Epithelial cell of proximal tubule (primary cell): ENCODE data around the gene CCDC40. TPM values are rescaled to one million over a fixed set of nuclear protein-coding genes. Genes with fewer than 3 reads are reported as not detected.

Experiments used
- DNase-seq: peaks from one replicate; pipeline ENCODE4 v3.0.0-alpha.2; 2011; ENCODE audit warnings: low read depth
- H3K4me3 ChIP-seq: 2 replicates; pipeline ENCODE4 v1.5.1; 2011; ENCODE audit warnings: low read depth, mild to moderate bottlenecking, low read length
- CTCF ChIP-seq: conservative IDR thresholded peaks from 2 replicates; pipeline ENCODE4 v1.5.1; 2012; ENCODE audit warnings: low read depth, mild to moderate bottlenecking, low read length
- total RNA-seq: library from RNA; depleted of rRNA; stranded (reverse); fragments of >200 nt; gene quantifications from 2 replicates; pipeline ENCODE4 v1.2.3, GENCODE V29; 2015

CCDC40 gene
- total RNA-seq, 1 donor from 2014 or later, result 2.2 TPM

- no peak for DNase-seq
- no peak overlapping the region for H3K4me3 ChIP-seq
- TF ChIP-seq CTCF, result no peak
Observed at GRCh38 chr17:80133626-80133970, 97.2 kb downstream of the CCDC40 start.

DNA sequence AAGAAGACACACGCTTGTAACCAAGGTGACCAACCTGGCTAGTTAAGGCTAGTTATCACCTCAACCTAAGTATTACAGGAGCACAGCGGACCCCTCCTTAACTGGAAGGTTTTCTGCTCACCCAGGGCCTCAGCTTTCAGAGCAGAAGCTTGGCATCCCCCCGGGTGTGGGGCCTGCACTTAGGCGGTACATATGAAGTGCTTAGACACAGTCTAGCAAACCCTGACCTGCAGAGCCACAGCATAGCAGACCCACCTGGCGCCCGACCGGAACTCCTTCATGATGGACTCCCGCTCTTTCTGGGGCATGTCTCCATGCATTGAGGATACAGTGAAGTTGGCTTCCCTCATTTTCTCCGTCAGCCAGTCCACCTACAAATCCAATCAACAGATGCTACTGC is 100.7 kb downstream of the CCDC40 start:
- no peak overlapping the region for H3K4me3 ChIP-seq
- no peak for TF ChIP-seq CTCF
- DNase-seq, result no peak

DNA sequence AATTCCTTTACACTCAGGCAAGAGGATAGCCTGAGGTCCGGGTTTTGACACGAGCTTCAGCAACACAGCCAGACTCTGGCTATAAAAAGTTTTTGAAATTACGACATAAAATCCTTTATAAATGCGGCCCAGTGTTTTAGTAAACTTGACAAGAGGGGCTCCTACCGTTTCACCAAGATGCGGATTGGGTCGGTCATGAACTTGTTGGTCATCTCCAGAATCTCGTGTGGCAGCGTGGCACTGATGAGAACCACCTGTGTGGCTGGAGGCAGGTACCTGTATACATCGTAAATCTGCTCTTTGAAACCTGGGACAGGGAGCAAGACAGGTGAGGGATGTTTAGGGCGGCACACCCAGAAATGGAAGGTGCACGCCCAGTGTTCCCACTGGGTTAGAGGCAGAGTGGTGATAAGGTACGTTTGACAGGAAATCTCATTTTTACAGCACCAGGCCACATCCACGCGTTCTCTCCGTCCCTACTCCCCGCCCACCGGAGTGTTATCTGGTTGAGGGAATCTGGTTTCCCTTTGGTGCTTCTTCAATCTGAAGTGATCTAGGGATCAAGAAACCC is 102.5 kb downstream of the CCDC40 start:
- no peak overlapping the region for H3K4me3 ChIP-seq
- no peak for TF ChIP-seq CTCF
- DNase-seq, result no peak

DNA sequence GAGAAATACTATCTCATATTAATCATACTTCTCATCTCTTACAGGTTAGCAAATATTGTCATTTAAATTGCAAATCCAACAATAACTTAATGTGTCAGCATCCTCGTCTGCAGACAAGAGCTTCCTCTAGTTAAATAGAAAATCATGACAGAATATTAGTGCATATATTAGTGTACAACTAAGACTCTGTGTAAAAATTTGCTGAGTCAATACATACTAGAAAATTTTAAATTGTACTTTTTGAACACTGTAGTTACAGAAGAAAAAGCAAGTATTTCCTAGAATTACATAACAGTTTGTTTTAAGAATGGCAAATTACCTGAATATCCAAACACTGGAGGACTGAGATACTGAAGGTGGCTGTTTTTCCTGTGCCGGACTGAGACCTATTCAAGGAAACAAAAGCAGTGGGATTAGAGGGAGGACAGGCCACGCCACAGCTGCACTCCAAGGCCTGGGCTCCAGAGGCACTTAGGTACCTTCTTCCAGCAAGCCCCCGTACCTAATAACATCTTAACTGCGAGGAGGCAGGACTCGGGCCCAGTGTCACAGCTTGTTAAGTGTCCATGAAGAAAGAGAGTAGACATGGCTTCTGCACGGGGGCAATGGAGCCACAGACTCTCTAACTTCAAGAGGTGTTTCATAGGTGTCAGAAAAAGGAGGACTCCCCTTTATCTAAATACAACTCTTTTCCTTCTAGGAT is 105.2 kb downstream of the CCDC40 start:
- H3K4me3 ChIP-seq, result no peak overlapping the region
- no peak for DNase-seq
- no peak for TF ChIP-seq CTCF

DNA sequence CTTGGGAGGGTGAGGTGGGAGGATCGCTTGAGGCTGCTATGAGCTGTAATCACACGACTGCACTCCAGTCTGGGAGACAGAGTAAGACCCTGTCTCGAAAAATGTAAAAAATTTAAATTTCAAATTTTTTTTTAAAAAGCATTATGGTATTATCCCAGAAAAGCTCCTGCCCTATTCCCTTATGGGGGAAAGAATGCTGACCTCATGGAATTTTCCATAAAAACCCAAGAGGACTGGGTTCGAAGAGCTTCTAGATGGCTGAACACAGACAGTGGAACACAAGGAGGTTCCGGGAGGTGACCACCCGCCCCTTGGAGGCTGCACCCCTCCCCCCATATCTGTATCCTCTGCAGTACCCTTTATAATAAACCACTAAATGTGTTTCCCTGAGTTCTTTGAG is 106.5 kb downstream of the CCDC40 start:
- DNase-seq, result no peak
- TF ChIP-seq CTCF, result no peak
- H3K4me3 ChIP-seq, result no peak overlapping the region

GRCh38 chr17:80145076-80146075 is 108.9 kb downstream of the CCDC40 start:
- peak overlapping the region; percentile 97 for H3K4me3 ChIP-seq
- no peak for DNase-seq
- TF ChIP-seq CTCF, result no peak
